Keratinocyte (primary cell): ENCODE measurements around the gene ADAM22.

Source experiments
- EZH2 ChIP-seq: IDR thresholded peaks from one replicate; pipeline ENCODE4 v1.6.1; 2012; ENCODE audit warnings: inconsistent platforms, mild to moderate bottlenecking, low read length, moderate library complexity
- TF ChIP-seq, protein P1 (sequence below), 3 experiments: IDR thresholded peaks in 1 of 3; conservative IDR thresholded peaks in 1 of 3; optimal IDR thresholded peaks in 1 of 3; 2 replicates in 2 of 3; 3 replicates in 1 of 3; pipeline versions ENCODE3 to v1.5.1; 2011; ENCODE audit warnings: low read length in 3 of 3, mild to moderate bottlenecking in 3 of 3, moderate library complexity in 2 of 3, control low read depth in 1 of 3, inconsistent platforms in 1 of 3; ENCODE audit not compliant: insufficient read depth in 2 of 3; ENCODE audit errors: extremely low read depth in 1 of 3

- TF ChIP-seq, protein P1, sequence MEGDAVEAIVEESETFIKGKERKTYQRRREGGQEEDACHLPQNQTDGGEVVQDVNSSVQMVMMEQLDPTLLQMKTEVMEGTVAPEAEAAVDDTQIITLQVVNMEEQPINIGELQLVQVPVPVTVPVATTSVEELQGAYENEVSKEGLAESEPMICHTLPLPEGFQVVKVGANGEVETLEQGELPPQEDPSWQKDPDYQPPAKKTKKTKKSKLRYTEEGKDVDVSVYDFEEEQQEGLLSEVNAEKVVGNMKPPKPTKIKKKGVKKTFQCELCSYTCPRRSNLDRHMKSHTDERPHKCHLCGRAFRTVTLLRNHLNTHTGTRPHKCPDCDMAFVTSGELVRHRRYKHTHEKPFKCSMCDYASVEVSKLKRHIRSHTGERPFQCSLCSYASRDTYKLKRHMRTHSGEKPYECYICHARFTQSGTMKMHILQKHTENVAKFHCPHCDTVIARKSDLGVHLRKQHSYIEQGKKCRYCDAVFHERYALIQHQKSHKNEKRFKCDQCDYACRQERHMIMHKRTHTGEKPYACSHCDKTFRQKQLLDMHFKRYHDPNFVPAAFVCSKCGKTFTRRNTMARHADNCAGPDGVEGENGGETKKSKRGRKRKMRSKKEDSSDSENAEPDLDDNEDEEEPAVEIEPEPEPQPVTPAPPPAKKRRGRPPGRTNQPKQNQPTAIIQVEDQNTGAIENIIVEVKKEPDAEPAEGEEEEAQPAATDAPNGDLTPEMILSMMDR (optimal IDR thresholded peaks at IDR 0.05 in 1 of 3, IDR thresholded peaks at IDR 0.05 in 1 of 3, conservative IDR thresholded peaks at IDR 0.05 in 1 of 3; ENCODE audit: extremely low read depth in 1 of 3, insufficient read depth in 2 of 3, low read length in 3 of 3): no peak
- TF ChIP-seq EZH2: no peak
Measured at GRCh38 chr7:88200261-88200660, 266.2 kb downstream of the ADAM22 start.
